ENCODE data around the gene UBE2L5.
"Not testable (repeated sequence)": the region's sequence is repeated elsewhere in the genome, so short reads cannot be mapped to it uniquely, and the experiment has no call there.

The UBE2L5 gene

DNA sequence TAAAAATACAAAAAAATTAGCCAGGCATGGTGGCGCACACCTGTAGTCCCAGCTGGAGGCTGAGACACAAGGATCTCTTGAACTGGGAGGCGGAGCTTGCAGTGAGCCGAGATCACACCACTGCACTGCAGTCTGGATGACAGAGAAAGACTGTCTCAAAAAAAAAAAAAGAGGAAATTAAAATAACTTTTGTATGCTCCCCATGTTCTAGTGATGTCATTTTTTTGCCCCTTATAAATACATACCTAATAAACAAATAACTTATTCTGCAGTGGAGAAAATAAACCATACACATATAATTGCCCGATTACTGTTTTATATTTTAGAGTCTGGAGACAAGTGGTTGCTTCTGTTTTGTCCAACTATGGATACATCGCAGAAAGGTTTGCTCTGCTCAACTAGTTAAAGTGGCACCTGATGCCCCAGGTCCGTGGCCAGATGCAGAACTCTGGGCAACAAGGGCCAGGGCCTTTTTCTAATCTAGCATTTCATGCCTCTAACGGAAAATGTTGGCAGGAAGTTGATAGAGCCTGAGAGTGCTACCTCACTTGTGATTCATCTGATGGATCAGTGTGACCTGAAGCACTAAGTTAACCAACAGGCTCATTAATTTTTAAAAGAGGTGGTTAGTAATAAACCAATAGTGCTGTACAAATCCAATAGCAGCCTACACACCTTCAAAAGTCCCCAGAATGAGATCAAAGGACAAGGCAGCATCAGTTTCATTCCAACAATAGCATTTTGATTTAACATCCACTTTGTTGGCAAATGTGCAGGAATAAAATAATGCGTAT is 18.8 kb downstream of the UBE2L5 start:
- Mint-ChIP-seq H3K4me1 (ENCODE audit: low read depth) (peaks cover 16% of the 10 kb centered on the region), H3K27me3 (peaks cover 9% of the 10 kb centered on the region), H3K27ac (no peak overlapping the region), H3K9me3 (no peaks in the 10 kb centered on the region), H3K36me3 (ENCODE audit: low read depth) (no peaks in the 10 kb centered on the region), H3K4me3 (no peak overlapping the region)
- DNase-seq, result no peak

DNA sequence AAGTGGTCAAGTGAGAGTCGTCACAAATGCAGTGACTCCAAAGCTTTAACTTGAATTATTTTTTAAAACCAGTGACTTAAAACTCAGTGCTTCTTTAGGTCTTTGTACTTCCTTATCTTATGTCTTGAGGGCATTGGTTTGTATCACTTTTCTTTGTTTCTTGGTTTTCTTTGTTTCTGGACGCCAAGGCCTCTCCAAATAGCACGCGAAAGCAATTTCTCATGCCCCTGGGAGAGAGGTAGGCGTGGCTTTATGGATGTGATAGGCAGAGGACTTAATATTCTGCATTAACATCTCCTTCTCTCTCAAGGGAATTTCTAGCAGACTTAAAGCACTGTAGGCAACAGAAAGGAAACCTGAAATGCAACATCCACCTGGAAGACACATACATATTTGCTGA is 20.6 kb downstream of the UBE2L5 start:
- Mint-ChIP-seq H3K4me1 (ENCODE audit: low read depth) (peaks cover 20% of the 10 kb centered on the region), H3K27ac (no peak overlapping the region), H3K4me3 (no peak overlapping the region), H3K36me3 (ENCODE audit: low read depth) (no peaks in the 10 kb centered on the region), H3K9me3 (no peaks in the 10 kb centered on the region), H3K27me3 (peaks cover 11% of the 10 kb centered on the region)
- DNase-seq, result no peak

DNA sequence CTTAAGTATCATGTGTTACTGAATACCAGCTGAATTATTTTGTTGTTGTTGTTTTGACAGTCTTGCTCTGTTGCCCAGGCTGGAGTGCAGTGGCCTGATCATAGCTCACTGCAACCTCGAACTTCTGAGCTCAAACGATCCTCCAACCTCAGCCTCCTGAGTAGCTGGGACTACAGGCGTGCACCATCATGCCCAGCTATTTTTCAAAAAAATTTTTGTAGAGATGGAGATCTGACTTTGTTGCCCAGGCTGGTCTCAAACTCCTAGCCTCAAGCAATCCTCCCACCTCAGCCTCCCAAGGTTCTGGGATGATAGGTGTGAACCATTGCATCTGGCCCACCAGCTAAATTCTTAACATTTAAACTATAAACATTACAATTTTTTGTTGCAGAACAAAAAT is 21.2 kb downstream of the UBE2L5 start:
- H3K27ac Mint-ChIP-seq, result not testable (repeated sequence)
- H3K27me3 Mint-ChIP-seq, result peaks cover 11% of the 10 kb centered on the region

DNA sequence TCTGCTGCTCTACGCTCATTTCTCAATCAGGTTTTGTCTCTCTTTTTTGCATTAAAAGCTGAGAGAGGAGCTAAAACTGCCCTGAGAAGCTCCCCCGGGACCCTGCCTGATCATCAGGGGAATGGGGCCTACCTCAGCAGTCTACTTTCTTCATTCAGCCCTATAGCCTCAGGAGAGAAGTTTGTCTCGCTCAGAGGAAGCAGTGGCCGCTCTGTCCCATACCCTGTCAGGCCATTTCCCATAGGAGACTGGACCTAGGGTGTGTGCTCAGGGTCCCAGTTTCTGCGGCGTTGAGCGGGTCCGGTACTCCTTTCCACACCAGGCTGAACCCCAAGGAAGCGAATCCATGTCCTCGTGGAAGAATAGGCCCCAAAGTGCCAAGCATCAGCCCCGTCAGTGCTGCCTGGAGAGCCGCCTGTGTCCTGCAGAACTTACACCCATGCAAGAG is 21.7 kb downstream of the UBE2L5 start:
- no peak overlapping the region for H3K4me3 Mint-ChIP-seq

More for the DNA sequence above, 21.2 kb downstream of the UBE2L5 start:
- H3K4me1 Mint-ChIP-seq (ENCODE audit: low read depth), result peaks cover 20% of the 10 kb centered on the region
- not testable (repeated sequence) for H3K9me3 Mint-ChIP-seq; H3K4me3 Mint-ChIP-seq; H3K36me3 Mint-ChIP-seq (ENCODE audit: low read depth); DNase-seq

DNA sequence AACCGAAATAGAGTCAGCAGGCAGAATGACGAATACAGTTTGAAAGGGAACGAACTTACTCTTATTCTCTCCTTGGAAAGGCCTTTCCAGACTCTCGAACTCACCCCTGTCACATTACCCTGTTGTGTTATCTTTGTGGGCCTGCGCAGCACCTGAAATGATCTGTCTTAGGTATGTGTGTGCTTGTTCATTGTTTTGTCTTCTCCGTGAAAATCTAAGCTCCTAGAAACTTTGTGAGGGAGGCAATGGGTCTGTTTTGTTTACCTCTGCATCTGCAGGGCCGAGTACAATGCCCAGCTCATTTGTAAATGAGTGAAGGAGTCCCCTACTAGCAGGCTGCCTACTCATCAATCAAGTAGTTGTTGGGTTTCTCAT is 23.8 kb downstream of the UBE2L5 start:
- Mint-ChIP-seq H3K4me3 (no peak overlapping the region), H3K27me3 (peaks cover 11% of the 10 kb centered on the region), H3K36me3 (ENCODE audit: low read depth) (no peaks in the 10 kb centered on the region), H3K4me1 (ENCODE audit: low read depth) (peaks cover 17% of the 10 kb centered on the region), H3K27ac (no peak overlapping the region), H3K9me3 (no peaks in the 10 kb centered on the region)
- DNase-seq, result no peak

More for the DNA sequence above, 21.7 kb downstream of the UBE2L5 start:
- Mint-ChIP-seq H3K27ac (no peak overlapping the region), H3K27me3 (peaks cover 11% of the 10 kb centered on the region), H3K9me3 (no peaks in the 10 kb centered on the region), H3K4me1 (ENCODE audit: low read depth) (peaks cover 20% of the 10 kb centered on the region), H3K36me3 (ENCODE audit: low read depth) (no peaks in the 10 kb centered on the region)
- DNase-seq, result no peak

DNA sequence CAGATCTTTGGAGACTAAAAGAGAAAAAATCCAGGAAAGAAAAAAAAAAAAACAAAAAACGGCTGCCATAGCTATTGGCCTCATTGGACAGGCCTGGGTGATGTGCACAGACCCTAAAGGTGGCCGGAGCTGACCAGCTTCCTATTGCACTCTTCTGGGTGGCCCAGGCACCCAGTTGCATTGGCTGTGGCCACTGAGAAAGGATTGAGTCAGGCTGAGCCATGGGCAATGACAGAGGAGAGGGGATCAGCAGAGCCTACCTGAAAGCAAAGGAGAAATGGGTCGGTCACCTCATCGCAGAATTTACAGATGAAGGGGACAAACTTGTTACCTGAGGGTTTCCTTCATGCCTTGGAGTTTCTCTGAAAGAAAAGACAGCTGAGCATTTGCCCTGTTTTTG is 26.1 kb downstream of the UBE2L5 start:
- Mint-ChIP-seq H3K4me1 (ENCODE audit: low read depth) (peaks cover 12% of the 10 kb centered on the region), H3K27ac (no peak overlapping the region), H3K4me3 (no peak overlapping the region), H3K36me3 (ENCODE audit: low read depth) (no peaks in the 10 kb centered on the region), H3K9me3 (no peaks in the 10 kb centered on the region), H3K27me3 (peaks cover 11% of the 10 kb centered on the region)
- no peak for DNase-seq

DNA sequence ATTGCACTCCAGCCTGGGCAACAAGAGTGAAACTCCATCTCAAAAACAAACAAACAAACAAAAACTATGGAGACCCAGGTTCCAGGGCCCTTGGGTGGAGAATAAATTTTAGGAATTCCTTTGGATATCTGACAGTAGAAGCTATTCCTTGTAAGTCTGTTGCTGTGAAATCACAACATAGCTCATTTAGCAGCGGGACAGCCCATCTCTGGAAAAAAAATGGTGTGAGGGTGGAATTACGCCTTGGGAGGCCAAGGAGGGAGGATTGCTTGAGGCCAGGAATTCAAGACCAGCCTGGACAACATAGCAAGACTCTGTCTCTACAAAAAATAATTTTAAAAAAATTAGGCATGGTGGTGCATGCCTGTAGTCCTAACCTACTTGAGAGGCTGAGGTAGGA is 27.8 kb downstream of the UBE2L5 start:
- Mint-ChIP-seq H3K4me3 (no peak overlapping the region), H3K27me3 (peaks cover 10% of the 10 kb centered on the region), H3K36me3 (ENCODE audit: low read depth) (no peaks in the 10 kb centered on the region), H3K4me1 (ENCODE audit: low read depth) (peaks cover 16% of the 10 kb centered on the region), H3K27ac (no peak overlapping the region), H3K9me3 (no peaks in the 10 kb centered on the region)
- DNase-seq, result no peak

DNA sequence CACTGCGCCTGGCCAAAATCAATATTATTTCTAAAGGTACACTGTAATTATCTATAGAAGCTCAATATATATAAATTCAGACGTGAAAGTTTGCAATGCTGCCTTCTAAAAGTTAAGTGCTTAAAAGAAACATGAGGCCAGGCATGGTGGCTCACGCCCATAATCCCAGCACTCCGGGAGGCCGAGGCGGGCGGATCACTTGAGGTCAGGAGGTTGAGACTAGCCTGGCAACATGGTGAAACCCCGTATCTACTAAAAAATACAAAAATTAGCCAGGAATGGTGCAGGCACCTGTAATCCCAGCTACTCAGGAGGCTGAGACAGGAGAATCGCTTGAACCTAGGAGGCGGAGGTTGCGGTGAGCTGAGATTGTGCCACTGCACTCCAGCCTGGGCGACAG is 29.2 kb downstream of the UBE2L5 start:
- not testable (repeated sequence) for H3K9me3 Mint-ChIP-seq; H3K27ac Mint-ChIP-seq; H3K27me3 Mint-ChIP-seq; H3K36me3 Mint-ChIP-seq (ENCODE audit: low read depth); DNase-seq; H3K4me3 Mint-ChIP-seq
- peaks cover 10% of the 10 kb centered on the region for H3K4me1 Mint-ChIP-seq (ENCODE audit: low read depth)

DNA sequence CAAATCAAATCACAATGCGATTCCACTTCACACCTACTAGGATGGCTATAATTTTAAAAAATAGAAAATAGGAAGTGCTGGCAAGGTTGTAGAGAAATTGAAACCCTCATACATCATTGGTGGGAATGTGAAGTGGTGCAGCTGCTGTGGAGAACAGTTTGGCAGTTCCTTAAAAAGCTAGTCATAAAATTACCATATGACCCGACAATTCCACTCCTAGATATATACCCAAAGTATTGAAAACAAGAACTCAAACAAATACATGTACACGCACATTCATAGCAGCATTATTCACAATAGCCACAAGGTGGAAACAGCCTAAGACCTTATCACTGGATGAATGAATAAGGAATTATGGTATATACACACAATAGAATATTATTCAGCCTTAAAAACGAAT is 31.4 kb downstream of the UBE2L5 start:
- Mint-ChIP-seq H3K4me3 (no peak overlapping the region), H3K36me3 (ENCODE audit: low read depth) (peaks cover 15% of the 10 kb centered on the region), H3K27ac (no peak overlapping the region), H3K9me3 (no peaks in the 10 kb centered on the region), H3K4me1 (ENCODE audit: low read depth) (peaks cover 21% of the 10 kb centered on the region), H3K27me3 (no peaks in the 10 kb centered on the region)
- DNase-seq, result no peak

DNA sequence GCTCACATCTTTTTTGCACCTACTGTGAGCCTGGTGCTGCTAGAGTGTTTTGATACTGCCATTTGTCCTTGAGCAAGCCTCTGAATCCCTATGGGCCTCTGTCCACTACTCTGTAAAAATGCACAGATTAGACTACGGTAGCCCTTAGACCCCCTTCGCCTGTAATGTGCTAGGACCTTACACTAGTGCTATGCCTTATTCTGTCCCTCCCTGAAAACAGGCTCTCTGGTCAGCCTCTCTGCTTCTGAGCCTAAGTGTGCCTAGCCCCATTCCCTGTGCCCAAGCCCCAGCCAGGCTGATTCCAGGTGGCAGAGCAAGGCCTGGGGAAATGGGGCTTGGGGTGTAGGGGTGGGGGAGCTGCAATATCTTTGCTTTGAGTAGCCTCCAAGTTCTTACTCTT is 32.7 kb downstream of the UBE2L5 start:
- Mint-ChIP-seq H3K36me3 (ENCODE audit: low read depth) (peaks cover 28% of the 10 kb centered on the region), H3K27me3 (no peaks in the 10 kb centered on the region), H3K9me3 (no peaks in the 10 kb centered on the region), H3K4me1 (ENCODE audit: low read depth) (peaks cover 31% of the 10 kb centered on the region), H3K4me3 (no peak overlapping the region), H3K27ac (peak overlapping the region; percentile 30)
- no peak for DNase-seq

DNA sequence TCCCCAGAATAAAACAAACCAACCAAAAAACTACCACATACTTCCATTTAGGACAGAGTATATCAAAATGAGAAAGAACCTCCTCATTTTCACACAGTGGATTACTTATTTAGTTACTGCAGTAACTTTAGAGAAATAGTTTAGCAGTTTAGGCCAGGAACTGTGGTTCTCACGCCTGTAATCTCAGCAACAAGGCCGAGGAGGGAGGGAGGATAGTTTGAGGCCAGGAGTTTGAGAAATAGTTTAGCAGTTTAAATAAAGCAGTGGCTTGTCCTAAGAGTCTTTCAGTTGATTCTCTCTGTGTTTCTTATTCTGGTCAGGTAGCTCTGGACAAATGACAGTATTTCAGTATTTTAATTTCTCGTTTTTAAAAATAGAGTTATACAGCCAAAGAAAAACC is 34.0 kb downstream of the UBE2L5 start:
- peaks cover 37% of the 10 kb centered on the region for H3K36me3 Mint-ChIP-seq (ENCODE audit: low read depth)
- peaks cover 32% of the 10 kb centered on the region for H3K4me1 Mint-ChIP-seq (ENCODE audit: low read depth)
- H3K27ac Mint-ChIP-seq, result peak overlapping the region; percentile 37
- H3K27me3 Mint-ChIP-seq, result no peaks in the 10 kb centered on the region
- no peak for DNase-seq
- no peak overlapping the region for H3K4me3 Mint-ChIP-seq
- no peaks in the 10 kb centered on the region for H3K9me3 Mint-ChIP-seq

DNA sequence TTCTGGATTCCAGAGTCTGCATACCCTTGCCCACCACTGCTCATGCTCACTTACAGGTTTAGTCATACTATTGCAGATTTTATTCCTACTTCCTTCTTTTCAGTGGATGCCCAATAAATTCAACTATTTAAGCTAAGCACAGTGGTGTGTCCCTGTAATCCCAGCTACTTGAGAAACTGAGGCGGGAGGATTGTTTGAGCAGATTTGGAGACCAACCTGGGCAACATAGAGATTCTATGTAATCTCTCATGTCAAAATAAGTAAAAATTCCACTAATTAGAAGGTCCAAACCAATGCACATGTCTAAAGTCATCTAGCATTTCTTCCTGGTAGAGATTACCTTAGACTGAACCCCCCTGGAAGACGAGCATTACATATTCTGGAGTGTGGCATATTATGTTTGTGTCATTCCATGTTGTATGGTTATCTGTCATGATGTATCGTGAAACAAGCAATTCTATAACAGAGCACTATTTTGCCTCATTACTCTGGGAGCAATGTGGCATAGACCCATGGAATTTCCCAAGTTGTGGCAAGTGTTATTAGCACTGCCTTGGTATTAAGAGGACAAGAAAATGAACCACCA is 35.1 kb downstream of the UBE2L5 start:
- H3K4me3 Mint-ChIP-seq, result no peak overlapping the region
- H3K36me3 Mint-ChIP-seq (ENCODE audit: low read depth), result peaks cover 48% of the 10 kb centered on the region
- H3K27ac Mint-ChIP-seq, result peak overlapping the region; percentile 11
- no peaks in the 10 kb centered on the region for H3K9me3 Mint-ChIP-seq
- no peaks in the 10 kb centered on the region for H3K27me3 Mint-ChIP-seq
- DNase-seq, result no peak
- peaks cover 41% of the 10 kb centered on the region for H3K4me1 Mint-ChIP-seq (ENCODE audit: low read depth)

DNA sequence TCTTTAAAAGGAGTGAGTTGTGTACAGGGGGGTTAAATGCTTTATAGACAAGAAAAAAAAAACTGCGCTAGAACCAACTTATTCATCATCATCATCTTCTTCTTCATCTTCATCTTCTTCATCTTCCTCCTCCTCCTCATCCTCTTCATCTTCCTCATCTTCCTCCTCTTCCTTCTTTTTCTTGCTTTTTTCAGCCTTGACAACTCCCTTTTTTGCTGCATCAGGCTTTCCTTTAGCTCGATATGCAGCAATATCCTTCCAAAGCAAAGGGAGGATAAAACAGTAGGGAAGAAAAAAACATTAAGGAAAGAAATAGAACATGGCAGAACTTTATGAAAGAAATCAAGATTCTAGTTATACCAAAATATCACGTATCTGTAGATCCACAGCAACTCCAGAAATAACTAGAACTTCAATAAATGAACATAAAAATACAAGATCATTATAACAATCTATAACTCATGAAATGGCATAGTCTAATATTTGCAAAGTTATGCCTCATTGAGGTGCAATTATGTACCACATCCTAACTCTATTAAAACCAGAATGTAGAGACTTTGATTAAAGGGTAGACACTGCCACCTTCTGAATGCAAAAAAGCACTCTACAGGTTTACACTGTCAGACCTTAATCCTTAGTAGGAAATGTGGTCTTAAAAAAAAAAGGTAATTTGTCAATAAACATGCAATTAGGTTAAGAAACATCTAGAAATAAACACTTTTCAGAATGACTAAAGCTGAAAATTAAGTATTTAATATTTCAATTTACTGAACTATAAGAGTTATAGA is 39.2 kb downstream of the UBE2L5 start:
- H3K36me3 Mint-ChIP-seq (ENCODE audit: low read depth), result peaks cover 71% of the 10 kb centered on the region
- H3K4me1 Mint-ChIP-seq (ENCODE audit: low read depth), result peaks cover 48% of the 10 kb centered on the region
- peak overlapping the region; percentile 95 for H3K4me3 Mint-ChIP-seq
- peak overlapping the region; percentile 87 for H3K27ac Mint-ChIP-seq
- DNase-seq, H3K9me3 Mint-ChIP-seq, H3K27me3 Mint-ChIP-seq: not testable (repeated sequence)

DNA sequence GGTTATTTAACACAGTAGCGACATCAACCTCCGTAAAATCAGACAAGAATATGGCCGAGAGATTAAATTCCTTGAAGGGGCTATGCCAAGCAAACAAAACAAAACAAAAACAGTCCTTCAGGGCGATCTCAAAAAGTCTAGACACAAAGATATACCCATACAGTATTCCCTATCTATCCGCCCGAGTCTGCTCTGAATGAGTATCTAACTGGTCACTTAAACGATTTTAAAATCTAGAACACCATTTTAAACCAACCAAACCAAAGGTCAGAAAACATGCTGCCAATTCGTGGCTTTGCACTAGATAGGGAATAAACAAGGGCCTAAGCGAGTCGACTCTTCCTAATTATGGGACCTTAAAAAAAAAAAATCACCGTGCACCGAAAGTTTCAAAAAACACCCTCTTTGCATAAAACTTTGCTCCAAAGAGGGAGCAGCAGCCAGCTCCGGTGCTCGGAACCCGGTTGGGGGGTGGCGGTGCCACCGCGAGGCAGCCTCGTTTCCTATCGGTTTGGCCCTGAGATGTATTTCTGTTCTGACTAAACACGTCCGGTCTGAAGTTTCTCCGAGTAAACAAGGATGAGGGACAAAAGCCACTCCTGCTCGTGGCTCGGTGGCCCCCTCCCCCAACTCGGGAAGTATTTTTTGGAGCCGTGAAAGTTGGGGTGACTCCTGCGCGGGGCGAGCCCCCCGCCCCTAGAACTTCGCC is 41.6 kb downstream of the UBE2L5 start:
- H3K27ac Mint-ChIP-seq, result peak overlapping the region; percentile 98

More for the DNA sequence above, 41.6 kb downstream of the UBE2L5 start:
- Mint-ChIP-seq H3K27me3 (peaks cover 2% of the 10 kb centered on the region), H3K36me3 (ENCODE audit: low read depth) (peaks cover 54% of the 10 kb centered on the region), H3K4me1 (ENCODE audit: low read depth) (peaks cover 43% of the 10 kb centered on the region), H3K9me3 (no peaks in the 10 kb centered on the region), H3K4me3 (peak overlapping the region; percentile 95)
- peak; percentile 85 for DNase-seq
